DND-41 (cell line): ENCODE measurements around the gene MEGF8.

Experiments
- CTCF ChIP-seq: IDR thresholded peaks from 2 replicates; pipeline ENCODE4 v1.5.1; 2012; ENCODE audit warnings: borderline replicate concordance, low read length, moderate library complexity, mild to moderate bottlenecking; ENCODE audit not compliant: poor library complexity, severe bottlenecking; ENCODE audit errors: extremely low read depth
- EZH2 ChIP-seq: IDR thresholded peaks from 3 replicates; pipeline ENCODE4 v1.6.1; 2012; ENCODE audit warnings: borderline replicate concordance, low read depth, mild to moderate bottlenecking, moderate library complexity, low read length, inconsistent platforms; ENCODE audit not compliant: severe bottlenecking

GRCh38 chr19:42290523-42291434, 34.7 kb upstream of the MEGF8 start:
- peak; percentile 66 for TF ChIP-seq CTCF
- TF ChIP-seq EZH2, result no peak
